GM12878 (cell line): ENCODE data around the gene FAIM.

ENCODE experiments used
- EP300 ChIP-seq, 2 experiments: fragments of 150-350 bp in 1 of 2; IDR thresholded peaks; 2 replicates each; pipeline ENCODE4 v1.6.1; 2011 to 2012; ENCODE audit warnings: low read depth in 2 of 2, low read length in 2 of 2, borderline replicate concordance in 1 of 2, improper control_type of control experiment in 1 of 2, inconsistent platforms in 1 of 2; ENCODE audit not compliant: control insufficient read depth in 1 of 2
- ESRRA ChIP-seq: IDR thresholded peaks from 2 replicates; pipeline ENCODE4 v1.6.1; 2012; ENCODE audit warnings: mild to moderate bottlenecking, low read length, improper control_type of control experiment
- EZH2 ChIP-seq: IDR thresholded peaks from 2 replicates; pipeline ENCODE4 v1.6.1; 2012; ENCODE audit warnings: low read depth, mild to moderate bottlenecking, control low read depth, inconsistent platforms, low read length, borderline replicate concordance; ENCODE audit not compliant: control insufficient read depth
- MXI1 ChIP-seq: fragments of 150-350 bp; IDR thresholded peaks from 2 replicates; pipeline ENCODE4 v1.6.1; 2011; ENCODE audit warnings: low read depth, mild to moderate bottlenecking, inconsistent platforms, low read length, improper control_type of control experiment
- POLR2A ChIP-seq: IDR thresholded peaks from 2 replicates; pipeline ENCODE4 v1.6.1; 2011; ENCODE audit warnings: low read depth, mild to moderate bottlenecking, low read length
- RAD21 ChIP-seq: IDR thresholded peaks from 2 replicates; pipeline ENCODE4 v1.6.1; 2011; ENCODE audit warnings: mild to moderate bottlenecking, low read depth, low read length, moderate library complexity; ENCODE audit not compliant: insufficient read depth
- RAD51 ChIP-seq: fragments of 450-650 bp; IDR thresholded peaks from 2 replicates; pipeline ENCODE4 v1.6.1; 2016; ENCODE audit warnings: moderate library complexity, mild to moderate bottlenecking, inconsistent platforms
- RCOR1 ChIP-seq: conservative IDR thresholded peaks from 2 replicates; pipeline ENCODE4 v1.6.1; 2012; ENCODE audit warnings: low read depth, low read length, improper control_type of control experiment
- SUZ12 ChIP-seq: fragments of 200-600 bp; sonication (generic); IDR thresholded peaks from one replicate; pipeline ENCODE4 v1.6.1; 2018; ENCODE audit warnings: antibody characterized with exemption, mild to moderate bottlenecking; ENCODE audit not compliant: unreplicated experiment
- ZNF217 ChIP-seq: fragments of 450-650 bp; IDR thresholded peaks from 2 replicates; pipeline ENCODE4 v1.6.1; 2017; ENCODE audit warnings: antibody characterized with exemption, mild to moderate bottlenecking
- TF ChIP-seq, protein P1 (sequence below), 3 experiments: IDR thresholded peaks in 2 of 3; conservative IDR thresholded peaks in 1 of 3; 2 replicates each; pipeline ENCODE4 v1.5.1; 2011; ENCODE audit warnings: low read depth in 3 of 3, low read length in 3 of 3, mild to moderate bottlenecking in 3 of 3, control low read depth in 2 of 3, moderate library complexity in 2 of 3, inconsistent platforms in 1 of 3, mixed read lengths in 1 of 3; ENCODE audit not compliant: control insufficient read depth in 2 of 3, insufficient read depth in 1 of 3; ENCODE audit errors: extremely low read depth in 1 of 3
- TF ChIP-seq, protein P2 (sequence below): IDR thresholded peaks from 2 replicates; pipeline ENCODE4 v1.6.1; 2011; ENCODE audit warnings: borderline replicate concordance, low read depth, mild to moderate bottlenecking, moderate library complexity, mixed read lengths, low read length; ENCODE audit not compliant: insufficient read depth; ENCODE audit errors: extremely low read length
- TF ChIP-seq, protein P3 (sequence below): IDR thresholded peaks from 2 replicates; pipeline ENCODE4 v1.6.1; 2012; ENCODE audit warnings: low read depth, low read length, improper control_type of control experiment
- TF ChIP-seq, protein P4 (sequence below): fragments of 450-650 bp; IDR thresholded peaks from 2 replicates; pipeline ENCODE4 v1.6.1; 2016; ENCODE audit warnings: mild to moderate bottlenecking, moderate library complexity, borderline replicate concordance

DNA sequence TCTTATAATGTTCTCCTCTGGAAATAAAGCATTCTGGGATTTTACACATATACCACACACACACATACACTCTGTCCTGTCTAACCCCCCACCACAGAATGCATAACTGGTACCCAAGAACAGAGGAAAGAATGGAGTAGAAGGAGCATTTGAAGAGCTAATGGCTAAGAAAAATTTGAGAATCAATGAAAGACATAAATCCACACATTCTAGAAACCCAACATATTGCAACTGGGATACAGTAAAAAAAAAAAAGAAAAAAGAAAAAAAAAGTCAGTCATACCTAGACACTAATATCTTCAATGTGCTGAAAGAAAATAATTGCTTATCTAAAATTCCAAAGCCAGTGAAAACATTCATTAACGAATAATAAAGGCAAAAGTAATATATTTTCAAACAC lies 35.4 kb upstream of the FAIM start:
- TF ChIP-seq, protein P1, sequence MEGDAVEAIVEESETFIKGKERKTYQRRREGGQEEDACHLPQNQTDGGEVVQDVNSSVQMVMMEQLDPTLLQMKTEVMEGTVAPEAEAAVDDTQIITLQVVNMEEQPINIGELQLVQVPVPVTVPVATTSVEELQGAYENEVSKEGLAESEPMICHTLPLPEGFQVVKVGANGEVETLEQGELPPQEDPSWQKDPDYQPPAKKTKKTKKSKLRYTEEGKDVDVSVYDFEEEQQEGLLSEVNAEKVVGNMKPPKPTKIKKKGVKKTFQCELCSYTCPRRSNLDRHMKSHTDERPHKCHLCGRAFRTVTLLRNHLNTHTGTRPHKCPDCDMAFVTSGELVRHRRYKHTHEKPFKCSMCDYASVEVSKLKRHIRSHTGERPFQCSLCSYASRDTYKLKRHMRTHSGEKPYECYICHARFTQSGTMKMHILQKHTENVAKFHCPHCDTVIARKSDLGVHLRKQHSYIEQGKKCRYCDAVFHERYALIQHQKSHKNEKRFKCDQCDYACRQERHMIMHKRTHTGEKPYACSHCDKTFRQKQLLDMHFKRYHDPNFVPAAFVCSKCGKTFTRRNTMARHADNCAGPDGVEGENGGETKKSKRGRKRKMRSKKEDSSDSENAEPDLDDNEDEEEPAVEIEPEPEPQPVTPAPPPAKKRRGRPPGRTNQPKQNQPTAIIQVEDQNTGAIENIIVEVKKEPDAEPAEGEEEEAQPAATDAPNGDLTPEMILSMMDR (IDR thresholded peaks at IDR 0.05 in 2 of 3, conservative IDR thresholded peaks at IDR 0.05 in 1 of 3; ENCODE audit: control insufficient read depth in 2 of 3, extremely low read depth in 1 of 3, insufficient read depth in 1 of 3, low read depth in 3 of 3, low read length in 3 of 3): no peak
- TF ChIP-seq RAD51 (no peak), EP300 (IDR thresholded peaks at IDR 0.05; ENCODE audit: borderline replicate concordance in 1 of 2, control insufficient read depth in 1 of 2, low read depth in 2 of 2, low read length in 2 of 2) (no peak), RAD21 (no peak), SUZ12 (no peak), MXI1 (no peak), RCOR1 (no peak), ZNF217 (no peak), POLR2A (no peak), ESRRA (no peak), EZH2 (no peak)
- TF ChIP-seq, protein P2, sequence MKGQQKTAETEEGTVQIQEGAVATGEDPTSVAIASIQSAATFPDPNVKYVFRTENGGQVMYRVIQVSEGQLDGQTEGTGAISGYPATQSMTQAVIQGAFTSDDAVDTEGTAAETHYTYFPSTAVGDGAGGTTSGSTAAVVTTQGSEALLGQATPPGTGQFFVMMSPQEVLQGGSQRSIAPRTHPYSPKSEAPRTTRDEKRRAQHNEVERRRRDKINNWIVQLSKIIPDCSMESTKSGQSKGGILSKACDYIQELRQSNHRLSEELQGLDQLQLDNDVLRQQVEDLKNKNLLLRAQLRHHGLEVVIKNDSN: no peak
- TF ChIP-seq, protein P3, sequence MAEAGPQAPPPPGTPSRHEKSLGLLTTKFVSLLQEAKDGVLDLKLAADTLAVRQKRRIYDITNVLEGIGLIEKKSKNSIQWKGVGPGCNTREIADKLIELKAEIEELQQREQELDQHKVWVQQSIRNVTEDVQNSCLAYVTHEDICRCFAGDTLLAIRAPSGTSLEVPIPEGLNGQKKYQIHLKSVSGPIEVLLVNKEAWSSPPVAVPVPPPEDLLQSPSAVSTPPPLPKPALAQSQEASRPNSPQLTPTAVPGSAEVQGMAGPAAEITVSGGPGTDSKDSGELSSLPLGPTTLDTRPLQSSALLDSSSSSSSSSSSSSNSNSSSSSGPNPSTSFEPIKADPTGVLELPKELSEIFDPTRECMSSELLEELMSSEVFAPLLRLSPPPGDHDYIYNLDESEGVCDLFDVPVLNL: no peak
- TF ChIP-seq, protein P4, sequence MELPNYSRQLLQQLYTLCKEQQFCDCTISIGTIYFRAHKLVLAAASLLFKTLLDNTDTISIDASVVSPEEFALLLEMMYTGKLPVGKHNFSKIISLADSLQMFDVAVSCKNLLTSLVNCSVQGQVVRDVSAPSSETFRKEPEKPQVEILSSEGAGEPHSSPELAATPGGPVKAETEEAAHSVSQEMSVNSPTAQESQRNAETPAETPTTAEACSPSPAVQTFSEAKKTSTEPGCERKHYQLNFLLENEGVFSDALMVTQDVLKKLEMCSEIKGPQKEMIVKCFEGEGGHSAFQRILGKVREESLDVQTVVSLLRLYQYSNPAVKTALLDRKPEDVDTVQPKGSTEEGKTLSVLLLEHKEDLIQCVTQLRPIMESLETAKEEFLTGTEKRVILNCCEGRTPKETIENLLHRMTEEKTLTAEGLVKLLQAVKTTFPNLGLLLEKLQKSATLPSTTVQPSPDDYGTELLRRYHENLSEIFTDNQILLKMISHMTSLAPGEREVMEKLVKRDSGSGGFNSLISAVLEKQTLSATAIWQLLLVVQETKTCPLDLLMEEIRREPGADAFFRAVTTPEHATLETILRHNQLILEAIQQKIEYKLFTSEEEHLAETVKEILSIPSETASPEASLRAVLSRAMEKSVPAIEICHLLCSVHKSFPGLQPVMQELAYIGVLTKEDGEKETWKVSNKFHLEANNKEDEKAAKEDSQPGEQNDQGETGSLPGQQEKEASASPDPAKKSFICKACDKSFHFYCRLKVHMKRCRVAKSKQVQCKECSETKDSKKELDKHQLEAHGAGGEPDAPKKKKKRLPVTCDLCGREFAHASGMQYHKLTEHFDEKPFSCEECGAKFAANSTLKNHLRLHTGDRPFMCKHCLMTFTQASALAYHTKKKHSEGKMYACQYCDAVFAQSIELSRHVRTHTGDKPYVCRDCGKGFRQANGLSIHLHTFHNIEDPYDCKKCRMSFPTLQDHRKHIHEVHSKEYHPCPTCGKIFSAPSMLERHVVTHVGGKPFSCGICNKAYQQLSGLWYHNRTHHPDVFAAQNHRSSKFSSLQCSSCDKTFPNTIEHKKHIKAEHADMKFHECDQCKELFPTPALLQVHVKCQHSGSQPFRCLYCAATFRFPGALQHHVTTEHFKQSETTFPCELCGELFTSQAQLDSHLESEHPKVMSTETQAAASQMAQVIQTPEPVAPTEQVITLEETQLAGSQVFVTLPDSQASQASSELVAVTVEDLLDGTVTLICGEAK: no peak
